DMS153 treated with DMSO at 0.1 percent for 48 hours (cell line): Measurements from ENCODE around the gene MEA1.
A peak's percentile ranks its signal among the peaks of the same experiment; 100 is the strongest.
"Not testable (repeated sequence)": the region's sequence is repeated elsewhere in the genome, so short reads cannot be mapped to it uniquely, and the experiment has no call there.

Experiments used
- DNase-seq: peaks from one replicate; lab custom pipeline; 2025; ENCODE audit not compliant: unreplicated experiment; lab: John Stamatoyannopoulos, UW

Gene MEA1

GRCh38 chr6:43013843-43014433, at the start of gene MEA1, which contains the start of gene KLHDC3:
MEA1 (minus strand) TSS chr6:43013946; CDS start chr6:43013813, 133 bp downstream.
KLHDC3 (plus strand) TSS chr6:43014249; CDS start chr6:43017193, 2,944 bp downstream.
- peak; percentile 100 for DNase-seq

GRCh38 chr6:43062818-43063217, 49.1 kb upstream of the MEA1 start:
- DNase-seq: no peak

GRCh38 chr6:43061861-43062260, 48.1 kb upstream of the MEA1 start:
- no peak for DNase-seq

- no peak for DNase-seq
Observed at GRCh38 chr6:43060755-43061633, 47.2 kb upstream of the MEA1 start.

GRCh38 chr6:43060034-43060754, 46.4 kb upstream of the MEA1 start:
- no peak for DNase-seq

GRCh38 chr6:43059168-43060033, 45.7 kb upstream of the MEA1 start, which contains the start of the genes KLC4 and MRPL2:
KLC4 (plus strand) TSS chr6:43059631; CDS start chr6:43061336, 1,705 bp downstream.
MRPL2 (minus strand) TSS chr6:43059434; CDS start chr6:43059381, 53 bp downstream.
- peak; percentile 94 for DNase-seq

GRCh38 chr6:43058531-43058930, 44.8 kb upstream of the MEA1 start:
- no peak for DNase-seq

GRCh38 chr6:43055966-43056365, 42.2 kb upstream of the MEA1 start:
- DNase-seq: no peak

- no peak for DNase-seq
Observed at GRCh38 chr6:43054206-43054943, 40.6 kb upstream of the MEA1 start.

- peak; percentile 86 for DNase-seq
Observed at GRCh38 chr6:43053545-43054205, 39.9 kb upstream of the MEA1 start, which contains the start of gene CUL7. CUL7 (minus strand) TSS chr6:43053851; CDS start chr6:43052788, 1,063 bp downstream.

GRCh38 chr6:43052842-43053544, 39.2 kb upstream of the MEA1 start:
- DNase-seq: no peak

GRCh38 chr6:43052225-43052841, 38.6 kb upstream of the MEA1 start:
- DNase-seq: no peak

- no peak for DNase-seq
Observed at GRCh38 chr6:43050981-43051380, 37.2 kb upstream of the MEA1 start.

- no peak for DNase-seq
Observed at GRCh38 chr6:43047998-43048397, 34.3 kb upstream of the MEA1 start.

- no peak for DNase-seq
Observed at GRCh38 chr6:43045371-43045930, 31.7 kb upstream of the MEA1 start.

- DNase-seq: no peak
Observed at GRCh38 chr6:43043310-43043709, 29.6 kb upstream of the MEA1 start.

- DNase-seq: not testable (repeated sequence)
Observed at GRCh38 chr6:43041475-43041874, 27.7 kb upstream of the MEA1 start.
